GM12891 (cell line): ENCODE results near the gene BNIP3.
"Not testable (repeated sequence)": the region's sequence is repeated elsewhere in the genome, so short reads cannot be mapped to it uniquely, and the experiment has no call there.

ENCODE experiments used
- DNase-seq: peaks from one replicate; pipeline ENCODE4 v3.0.0; 2011; ENCODE audit warnings: low spot score; ENCODE audit not compliant: insufficient read length
- FAIRE-seq: peaks from 2 replicates; lab custom pipeline; 2011; peaks lifted over from hg19 to GRCh38; lab: Jason Lieb, UNC
- PAX5 ChIP-seq: IDR thresholded peaks from 2 replicates; pipeline ENCODE4 v1.6.1; 2011; ENCODE audit warnings: low read length, moderate library complexity, mild to moderate bottlenecking; ENCODE audit not compliant: insufficient read depth, severe bottlenecking
- POLR2A ChIP-seq: IDR thresholded peaks from 2 replicates; pipeline ENCODE4 v1.6.1; 2011; ENCODE audit warnings: low read depth, low read length, control low read depth
- POLR2AphosphoS5 ChIP-seq: IDR thresholded peaks from 2 replicates; pipeline ENCODE4 v1.6.1; 2011; ENCODE audit warnings: low read depth, low read length, control low read depth
- POU2F2 ChIP-seq: IDR thresholded peaks from 2 replicates; pipeline ENCODE4 v1.6.1; 2011; ENCODE audit warnings: low read depth, mild to moderate bottlenecking, control low read depth, low read length, moderate library complexity
- SPI1 ChIP-seq: IDR thresholded peaks from 2 replicates; pipeline ENCODE4 v1.6.1; 2011; ENCODE audit warnings: low read depth, low read length, control low read depth
- TAF1 ChIP-seq: IDR thresholded peaks from 2 replicates; pipeline ENCODE4 v1.6.1; 2011; ENCODE audit warnings: low read depth, low read length, control low read depth

Gene BNIP3

GRCh38 chr10:131991726-131992125 lies 10.0 kb upstream of the BNIP3 start:
- TF ChIP-seq POLR2AphosphoS5: no peak
- no peak for TF ChIP-seq POLR2A
- TF ChIP-seq PAX5: no peak
- DNase-seq: no peak
- no peak for FAIRE-seq

GRCh38 chr10:131987786-131988185 lies 6.1 kb upstream of the BNIP3 start:
- DNase-seq, FAIRE-seq: not testable (repeated sequence)

- not testable (repeated sequence) for DNase-seq, FAIRE-seq
These were observed 5.6 kb upstream of the BNIP3 start for GRCh38 chr10:131987301-131987700.

GRCh38 chr10:131986851-131987250 lies 5.1 kb upstream of the BNIP3 start:
- DNase-seq, FAIRE-seq: not testable (repeated sequence)

GRCh38 chr10:131983780-131984179 lies 2.1 kb upstream of the BNIP3 start:
- no peak for TF ChIP-seq POU2F2
- FAIRE-seq (no peak), DNase-seq (no peak)

DNA sequence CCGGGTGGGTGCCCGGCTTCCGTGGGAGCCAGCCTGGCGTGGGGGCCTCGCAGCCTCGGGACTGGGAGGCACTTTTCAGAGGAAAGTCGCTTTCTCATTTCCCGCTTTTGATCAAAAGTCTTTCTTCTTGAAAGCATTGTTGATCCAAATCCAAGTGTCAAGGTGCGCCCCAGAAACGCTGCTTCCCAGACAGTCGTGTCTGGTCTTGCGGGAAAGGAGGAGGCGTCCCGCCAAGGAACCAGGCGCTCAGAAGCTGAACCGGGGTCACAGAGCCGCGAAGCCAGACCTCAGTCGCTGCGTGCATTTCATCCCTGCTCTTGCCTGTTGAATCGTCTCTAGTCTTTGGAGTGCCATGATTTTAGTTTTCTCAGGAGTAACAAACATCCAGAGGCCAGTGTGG lies 1.1 kb upstream of the BNIP3 start:
- FAIRE-seq: no peak
- TF ChIP-seq POLR2AphosphoS5 (no peak), TAF1 (no peak), POU2F2 (no peak), POLR2A (no peak), PAX5 (no peak), SPI1 (no peak)
- DNase-seq: no peak

GRCh38 chr10:131982185-131982756 lies 548 bp upstream of the BNIP3 start:
- no peak for TF ChIP-seq SPI1
- TF ChIP-seq TAF1: no peak
- TF ChIP-seq POLR2AphosphoS5: no peak
- TF ChIP-seq PAX5: no peak
- no peak for TF ChIP-seq POU2F2
- TF ChIP-seq POLR2A: no peak
- FAIRE-seq (no peak), DNase-seq (peak; percentile 52)

- no peak for TF ChIP-seq POLR2A
- no peak for TF ChIP-seq POU2F2
- TF ChIP-seq TAF1: no peak
- TF ChIP-seq SPI1: no peak
- no peak for TF ChIP-seq POLR2AphosphoS5
- no peak for TF ChIP-seq PAX5
- no peak for FAIRE-seq
- no peak for DNase-seq
These were observed 828 bp downstream of the BNIP3 start for GRCh38 chr10:131980761-131981428.

GRCh38 chr10:131980321-131980720 lies 1.4 kb downstream of the BNIP3 start:
- TF ChIP-seq PAX5 (no peak), TAF1 (no peak), POU2F2 (no peak)
- FAIRE-seq: no peak

DNA sequence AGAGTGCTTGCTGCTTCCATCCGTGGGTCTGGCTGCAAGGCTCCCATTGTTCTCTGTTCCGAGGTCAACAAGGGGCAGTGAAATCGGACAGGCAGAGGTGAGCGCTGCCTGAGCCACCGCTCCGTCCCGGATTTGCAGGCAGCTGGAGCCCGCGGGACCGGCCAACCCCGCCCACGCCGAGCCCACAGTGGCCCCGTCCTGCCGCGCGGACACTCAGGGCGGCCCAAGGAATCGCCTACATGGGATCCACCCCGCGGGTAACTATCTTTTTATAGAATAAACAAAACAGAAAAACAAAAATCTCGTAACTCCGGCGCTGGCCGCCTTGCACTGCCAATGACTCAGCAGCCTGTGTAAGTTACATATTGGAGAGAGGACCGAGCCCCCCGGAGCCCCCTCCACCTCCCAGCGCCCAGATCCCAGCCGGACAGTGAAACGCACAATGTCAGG lies 1.9 kb downstream of the BNIP3 start:
- DNase-seq (no peak), FAIRE-seq (no peak)
- no peak for TF ChIP-seq POLR2A
- TF ChIP-seq TAF1: no peak
- no peak for TF ChIP-seq POLR2AphosphoS5
- no peak for TF ChIP-seq SPI1
- no peak for TF ChIP-seq PAX5
- no peak for TF ChIP-seq POU2F2

More at GRCh38 chr10:131980321-131980720, 1.4 kb downstream of the BNIP3 start:
- no peak for DNase-seq

- no peak for TF ChIP-seq SPI1
- no peak for TF ChIP-seq PAX5
- TF ChIP-seq POU2F2: no peak
- no peak for TF ChIP-seq TAF1
- no peak for TF ChIP-seq POLR2A
- no peak for TF ChIP-seq POLR2AphosphoS5
- FAIRE-seq (no peak), DNase-seq (no peak)
These were observed 2.4 kb downstream of the BNIP3 start for GRCh38 chr10:131979336-131979735.
